Vagina (tissue), 2 donors: ENCODE measurements around the gene GPR55.

Experiments
- CTCF ChIP-seq, 3 experiments: fragments of 450-650 bp in 2 of 3; fragments of 200-600 bp in 1 of 3; sonication (generic) in 1 of 3; IDR thresholded peaks; one replicate each; pipeline ENCODE4 v1.5.1; 2017 to 2019; ENCODE audit warnings: antibody characterized with exemption in 3 of 3, mild to moderate bottlenecking in 2 of 3, moderate library complexity in 2 of 3
- POLR2A ChIP-seq, 2 donors: fragments of 450-650 bp; IDR thresholded peaks; one replicate each; pipeline ENCODE4 v1.6.1; 2017; ENCODE audit warnings: antibody characterized with exemption in 2 of 2, mild to moderate bottlenecking in 2 of 2, moderate library complexity in 2 of 2
- POLR2AphosphoS5 ChIP-seq, 2 donors: sonication (generic); formaldehyde crosslinking; IDR thresholded peaks; one replicate each; pipeline ENCODE4 v1.9.0; 2017; ENCODE audit warnings: antibody characterized with exemption in 2 of 2, mild to moderate bottlenecking in 2 of 2, low read depth in 1 of 2; ENCODE audit not compliant: insufficient read depth in 1 of 2

- TF ChIP-seq CTCF (IDR thresholded peaks at IDR 0.05) (no peak), POLR2A (IDR thresholded peaks at IDR 0.05) (no peak), POLR2AphosphoS5 (IDR thresholded peaks at IDR 0.05; ENCODE audit: insufficient read depth in 1 of 2, low read depth in 1 of 2) (no peak)
Observed at GRCh38 chr2:230920167-230920566, 4.9 kb downstream of the GPR55 start.
